SK-N-SH (cell line): ENCODE data around the gene ELL3. TPM values are rescaled to one million over a fixed set of nuclear protein-coding genes. Genes with fewer than 3 reads are reported as not detected.

ENCODE experiments used
- CTCF ChIA-PET: fragments of 300-600, 350-600 bp; formaldehyde crosslinking; extraction: SDS; loops from one replicate; lab custom pipeline; 2021; lab: Yijun Ruan, JAX
- POLR2A ChIA-PET: fragments of 350-600 bp; sonication (Branson Sonifier 250); formaldehyde crosslinking; extraction: SDS; loops from one replicate; lab custom pipeline; 2020; ENCODE audit warnings: antibody characterized with exemption, inconsistent platforms; lab: Yijun Ruan, JAX
- DNase-seq: peaks from one replicate; pipeline ENCODE4 v3.0.0; 2012
- H2AFZ ChIP-seq: fragments of 200-600 bp; sonication (generic); 2 replicates; pipeline ENCODE4 v1.8.1; 2016; ENCODE audit warnings: antibody characterized with exemption, mild to moderate bottlenecking, low read depth
- H3F3A ChIP-seq: fragments of 200-600 bp; sonication (generic); replicated peaks from 2 replicates; pipeline ENCODE3; 2016; ENCODE audit warnings: antibody characterized with exemption, mild to moderate bottlenecking; ENCODE audit not compliant: insufficient read depth
- H3K27ac ChIP-seq, 2 experiments: fragments of 200-500 bp in 1 of 2; fragments of 200-600 bp in 1 of 2; sonication (Bioruptor generic) in 1 of 2; sonication (generic), shearing (Covaris generic) in 1 of 2; 2 replicates each; pipeline versions ENCODE4 v1.5.1 to v1.6.1; 2014 to 2016; ENCODE audit warnings: low read depth in 2 of 2, inconsistent platforms in 1 of 2, low read length in 1 of 2, mild to moderate bottlenecking in 1 of 2, mixed read lengths in 1 of 2
- H3K27me3 ChIP-seq: fragments of 200-600 bp; sonication (generic), shearing (Covaris generic); 2 replicates; pipeline ENCODE4 v1.6.1; 2016; ENCODE audit warnings: mixed run types; ENCODE audit not compliant: insufficient read depth
- H3K36me3 ChIP-seq, 2 experiments: fragments of 200-500 bp in 1 of 2; fragments of 200-600 bp in 1 of 2; sonication (Bioruptor generic) in 1 of 2; sonication (generic) in 1 of 2; replicated peaks in 1 of 2; 2 replicates each; pipeline versions ENCODE3 to v1.5.1; 2014 to 2016; ENCODE audit warnings: low read length in 1 of 2, mild to moderate bottlenecking in 1 of 2; ENCODE audit not compliant: insufficient read depth in 2 of 2, control insufficient read depth in 1 of 2
- H3K4me1 ChIP-seq, 2 experiments: fragments of 200-500 bp in 1 of 2; fragments of 200-600 bp in 1 of 2; sonication (Bioruptor generic) in 1 of 2; sonication (generic), shearing (Covaris generic) in 1 of 2; 2 replicates each; pipeline versions ENCODE4 v1.5.1 to v1.6.1; 2014 to 2016; ENCODE audit warnings: low read depth in 1 of 2, low read length in 1 of 2, mixed run types in 1 of 2; ENCODE audit not compliant: insufficient read depth in 2 of 2, control insufficient read depth in 1 of 2
- H3K4me2 ChIP-seq: fragments of 200-600 bp; sonication (generic), shearing (Covaris generic); 2 replicates; pipeline ENCODE4 v1.6.1; 2017; ENCODE audit warnings: mixed run types
- H3K4me3 ChIP-seq, 2 experiments: fragments of 200-500 bp in 1 of 2; fragments of 200-600 bp in 1 of 2; sonication (Bioruptor generic) in 1 of 2; sonication (generic), shearing (Covaris generic) in 1 of 2; 2 replicates each; pipeline versions ENCODE4 v1.5.1 to v1.8.1; 2014 to 2016; ENCODE audit warnings: low read depth in 2 of 2, inconsistent platforms in 1 of 2, low read length in 1 of 2, mild to moderate bottlenecking in 1 of 2, mixed read lengths in 1 of 2, moderate library complexity in 1 of 2
- H3K79me2 ChIP-seq: fragments of 200-600 bp; sonication (generic); 2 replicates; pipeline ENCODE4 v1.8.1; 2017; ENCODE audit warnings: mild to moderate bottlenecking; ENCODE audit not compliant: insufficient read depth
- H3K9ac ChIP-seq: fragments of 200-600 bp; sonication (generic); 2 replicates; pipeline ENCODE4 v1.6.1; 2017; ENCODE audit warnings: mixed run types
- H3K9me2 ChIP-seq: fragments of 200-600 bp; sonication (generic); 2 replicates; pipeline ENCODE4 v1.6.1; 2017; ENCODE audit warnings: mixed run types
- H3K9me3 ChIP-seq: fragments of 200-600 bp; sonication (generic); 2 replicates; pipeline ENCODE4 v1.6.1; 2017; ENCODE audit warnings: mixed run types, mild to moderate bottlenecking, moderate library complexity
- H4K20me1 ChIP-seq: fragments of 200-600 bp; sonication (generic); 2 replicates; pipeline ENCODE4 v1.6.1; 2017; ENCODE audit warnings: mild to moderate bottlenecking, mixed run types; ENCODE audit not compliant: insufficient read depth
- ELF1 ChIP-seq: IDR thresholded peaks from 2 replicates; pipeline ENCODE4 v1.4.0; 2012
- EZH2phosphoT487 ChIP-seq: fragments of 200-600 bp; sonication (generic); IDR thresholded peaks from 2 replicates; pipeline ENCODE4 v1.6.1; 2017; ENCODE audit warnings: low read depth, mixed run types, mild to moderate bottlenecking, antibody characterized with exemption, moderate library complexity, borderline replicate concordance
- FOXM1 ChIP-seq: IDR thresholded peaks from 2 replicates; pipeline ENCODE4 v1.4.0; 2012; ENCODE audit warnings: low read depth, mild to moderate bottlenecking
- GABPA ChIP-seq: IDR thresholded peaks from 2 replicates; pipeline ENCODE4 v1.4.0; 2012; ENCODE audit warnings: low read depth, mild to moderate bottlenecking
- MXI1 ChIP-seq: IDR thresholded peaks from 2 replicates; pipeline ENCODE4 v1.6.1; 2012; ENCODE audit warnings: mild to moderate bottlenecking, low read depth, low read length, improper control_type of control experiment
- NFIC ChIP-seq: IDR thresholded peaks from 2 replicates; pipeline ENCODE4 v1.4.0; 2012; ENCODE audit warnings: borderline replicate concordance
- POLR2AphosphoS5 ChIP-seq: IDR thresholded peaks from 2 replicates; pipeline ENCODE4 v1.6.1; 2012; ENCODE audit warnings: low read depth, low read length
- RFX5 ChIP-seq: IDR thresholded peaks from 2 replicates; pipeline ENCODE4 v1.6.1; 2012; ENCODE audit warnings: mild to moderate bottlenecking, improper control_type of control experiment, low read length
- RXRA ChIP-seq: IDR thresholded peaks from 2 replicates; pipeline ENCODE4 v1.4.0; 2012; ENCODE audit warnings: low read depth, mild to moderate bottlenecking, borderline replicate concordance
- SIN3A ChIP-seq: IDR thresholded peaks from 2 replicates; pipeline ENCODE4 v1.6.1; 2012; ENCODE audit warnings: low read depth, mild to moderate bottlenecking, low read length, moderate library complexity, borderline replicate concordance
- WGBS: methylation state at CpG from one replicate; pipeline ENCODE4 v1.1.6; 2017; ENCODE audit warnings: low lambda C conversion rate; 5-methylcytosine and 5-hydroxymethylcytosine counted together
- polyA plus RNA-seq, 3 experiments: library from polyadenylated mRNA; depleted of rRNA; stranded (reverse); fragments of >200 nt; gene quantifications; 2 replicates each; pipeline ENCODE4 v1.2.3, GENCODE V29; 2012
- TF ChIP-seq, protein P1 (sequence below): fragments of 200-600 bp; sonication (generic); IDR thresholded peaks from 2 replicates; pipeline ENCODE4 v1.6.1; 2017; ENCODE audit warnings: antibody characterized with exemption, mild to moderate bottlenecking, moderate library complexity
- TF ChIP-seq, protein P2 (sequence below): IDR thresholded peaks from 2 replicates; pipeline ENCODE4 v1.4.0; 2012; ENCODE audit warnings: low read depth, borderline replicate concordance
- TF ChIP-seq, protein P3 (sequence below): IDR thresholded peaks from 2 replicates; pipeline ENCODE4 v1.4.0; 2012; ENCODE audit warnings: low read depth

The ELL3 gene
- polyA plus RNA-seq, 1 of the 3 experiments (the other 2 are of a cell fraction) = 0.67 TPM

DNA sequence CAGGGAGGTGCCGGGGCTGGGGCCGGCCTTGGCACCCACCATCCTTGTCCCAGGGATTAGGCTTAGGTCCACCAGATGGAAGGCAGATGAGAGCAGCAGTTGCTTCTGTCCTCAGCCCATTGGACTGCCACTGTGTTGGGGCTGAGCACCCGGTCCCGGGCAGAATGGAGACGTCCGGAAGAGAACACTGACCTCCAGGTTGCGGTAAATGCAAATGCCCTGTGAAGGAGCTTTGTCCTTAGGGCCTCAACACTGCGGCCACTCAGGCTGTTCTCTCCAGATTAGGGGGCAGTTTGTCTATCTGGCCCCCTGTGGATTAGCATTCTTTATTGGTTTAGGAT, 23.1 kb upstream of the ELL3 start, which contains the start of gene SERINC4:
Gene SERINC4 (minus strand): TSS at position 276 of the 341 bp plus-strand sequence. CDS start 234 bp downstream, at position 42.
- POLR2A ChIA-PET = interaction anchor here (0.6 to 2.2 kb wide), 5 partner anchors 10 to 54 kb away, joined by 4 to 14 read pairs (median 5); partner anchors contain the start of genes MFAP1 and PDIA3
- WGBS = 97% methylated on average over 8 of the region's 8 CpGs
- Histone ChIP-seq H3K4me3 (peak within 1 kb of the TSS; percentile 90 to 94), H3K36me3 (peaks cover 46 to 50% of the 10 kb centered on the region in 2 experiments)
- no peak for DNase-seq
- TF ChIP-seq ELF1 = no peak
- TF ChIP-seq RXRA = no peak
- TF ChIP-seq MXI1 = no peak
- TF ChIP-seq, protein P1, sequence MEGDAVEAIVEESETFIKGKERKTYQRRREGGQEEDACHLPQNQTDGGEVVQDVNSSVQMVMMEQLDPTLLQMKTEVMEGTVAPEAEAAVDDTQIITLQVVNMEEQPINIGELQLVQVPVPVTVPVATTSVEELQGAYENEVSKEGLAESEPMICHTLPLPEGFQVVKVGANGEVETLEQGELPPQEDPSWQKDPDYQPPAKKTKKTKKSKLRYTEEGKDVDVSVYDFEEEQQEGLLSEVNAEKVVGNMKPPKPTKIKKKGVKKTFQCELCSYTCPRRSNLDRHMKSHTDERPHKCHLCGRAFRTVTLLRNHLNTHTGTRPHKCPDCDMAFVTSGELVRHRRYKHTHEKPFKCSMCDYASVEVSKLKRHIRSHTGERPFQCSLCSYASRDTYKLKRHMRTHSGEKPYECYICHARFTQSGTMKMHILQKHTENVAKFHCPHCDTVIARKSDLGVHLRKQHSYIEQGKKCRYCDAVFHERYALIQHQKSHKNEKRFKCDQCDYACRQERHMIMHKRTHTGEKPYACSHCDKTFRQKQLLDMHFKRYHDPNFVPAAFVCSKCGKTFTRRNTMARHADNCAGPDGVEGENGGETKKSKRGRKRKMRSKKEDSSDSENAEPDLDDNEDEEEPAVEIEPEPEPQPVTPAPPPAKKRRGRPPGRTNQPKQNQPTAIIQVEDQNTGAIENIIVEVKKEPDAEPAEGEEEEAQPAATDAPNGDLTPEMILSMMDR = no peak
- TF ChIP-seq, protein P2, sequence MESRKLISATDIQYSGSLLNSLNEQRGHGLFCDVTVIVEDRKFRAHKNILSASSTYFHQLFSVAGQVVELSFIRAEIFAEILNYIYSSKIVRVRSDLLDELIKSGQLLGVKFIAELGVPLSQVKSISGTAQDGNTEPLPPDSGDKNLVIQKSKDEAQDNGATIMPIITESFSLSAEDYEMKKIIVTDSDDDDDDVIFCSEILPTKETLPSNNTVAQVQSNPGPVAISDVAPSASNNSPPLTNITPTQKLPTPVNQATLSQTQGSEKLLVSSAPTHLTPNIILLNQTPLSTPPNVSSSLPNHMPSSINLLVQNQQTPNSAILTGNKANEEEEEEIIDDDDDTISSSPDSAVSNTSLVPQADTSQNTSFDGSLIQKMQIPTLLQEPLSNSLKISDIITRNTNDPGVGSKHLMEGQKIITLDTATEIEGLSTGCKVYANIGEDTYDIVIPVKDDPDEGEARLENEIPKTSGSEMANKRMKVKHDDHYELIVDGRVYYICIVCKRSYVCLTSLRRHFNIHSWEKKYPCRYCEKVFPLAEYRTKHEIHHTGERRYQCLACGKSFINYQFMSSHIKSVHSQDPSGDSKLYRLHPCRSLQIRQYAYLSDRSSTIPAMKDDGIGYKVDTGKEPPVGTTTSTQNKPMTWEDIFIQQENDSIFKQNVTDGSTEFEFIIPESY = no peak
- no peak for TF ChIP-seq SIN3A
- TF ChIP-seq, all 33 proteins: peak for 0
- peak within 1 kb of the TSS; percentile 84 for H3K9ac ChIP-seq
- peak within 1 kb of the TSS; percentile 83 for H2AFZ ChIP-seq
- CTCF ChIA-PET = interaction anchor here (1.1 kb wide), 1 partner anchor 30 kb away, joined by 4 read pairs; no protein-coding TSS in a partner anchor
- H3F3A ChIP-seq = peaks cover 45% of the 10 kb centered on the region
- H3K27me3 ChIP-seq = no peaks in the 10 kb centered on the region
- peaks cover 38% of the 10 kb centered on the region for H3K79me2 ChIP-seq
- peaks cover 3 to 14% of the 10 kb centered on the region in 2 experiments for H3K4me1 ChIP-seq
- no peaks in the 10 kb centered on the region for H3K9me2 ChIP-seq
- no peaks in the 10 kb centered on the region for H3K9me3 ChIP-seq
- H3K4me2 ChIP-seq = peak within 1 kb of the TSS; percentile 96
- H4K20me1 ChIP-seq = peaks cover 15% of the 10 kb centered on the region; the same call in 1 of the 2 replicates
- H3K27ac ChIP-seq = peak within 1 kb of the TSS; percentile 71 to 92

DNA sequence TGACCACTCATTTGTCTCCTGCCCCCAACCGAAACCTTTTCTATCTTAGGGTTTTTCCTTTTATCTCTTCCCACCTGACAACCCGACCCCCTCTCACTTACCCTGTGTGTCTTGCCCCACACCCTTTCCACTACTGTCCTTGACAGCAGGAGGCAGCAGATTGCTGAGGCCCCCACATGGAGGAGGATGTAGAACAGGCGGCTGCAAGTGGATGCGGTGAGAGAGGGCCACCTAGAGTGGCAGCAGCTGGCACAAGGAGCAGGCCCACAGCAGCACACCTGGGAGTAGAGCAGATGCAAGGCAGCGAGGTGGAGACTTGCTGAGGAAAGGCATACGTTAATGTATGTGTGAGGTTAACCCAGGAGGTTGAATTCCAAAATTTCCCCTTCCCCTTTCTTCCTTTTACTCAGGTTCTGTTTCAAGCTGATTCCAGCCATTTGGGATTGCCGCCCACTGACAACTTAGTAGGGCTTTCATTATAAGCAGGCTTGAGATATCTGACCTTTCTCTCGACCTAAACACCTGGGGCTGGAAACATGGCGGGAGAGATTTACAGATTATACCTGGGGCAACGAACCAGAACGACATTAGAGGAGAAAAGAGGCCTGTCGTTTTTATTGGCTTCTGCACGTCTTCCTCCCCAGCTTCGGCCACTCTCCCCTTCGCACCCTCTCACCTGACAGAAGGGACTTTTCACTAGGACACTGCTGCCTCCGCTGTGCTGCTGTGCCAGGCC, 22.6 kb upstream of the ELL3 start:
- no peak overlapping the region for H2AFZ ChIP-seq
- H3K4me2 ChIP-seq = no peak overlapping the region
- CTCF ChIA-PET = interaction anchor here (1.1 kb wide), 1 partner anchor 29 kb away, joined by 4 read pairs; no protein-coding TSS in a partner anchor
- peaks cover 9 to 17% of the 10 kb centered on the region in 2 experiments for H3K4me1 ChIP-seq
- peaks cover 20% of the 10 kb centered on the region for H4K20me1 ChIP-seq
- POLR2A ChIA-PET = interaction anchor here (0.6 kb wide), 1 partner anchor 46 kb away, joined by 4 read pairs; no protein-coding TSS in a partner anchor
- H3K36me3 ChIP-seq = peaks cover 46 to 50% of the 10 kb centered on the region in 2 experiments
- peaks cover 42% of the 10 kb centered on the region for H3F3A ChIP-seq
- no peaks in the 10 kb centered on the region for H3K27me3 ChIP-seq
- TF ChIP-seq GABPA = no peak
- no peak for TF ChIP-seq RFX5
- no peak for TF ChIP-seq POLR2AphosphoS5
- TF ChIP-seq NFIC = no peak
- no peak for TF ChIP-seq EZH2phosphoT487
- TF ChIP-seq FOXM1 = no peak
- TF ChIP-seq, protein P3, sequence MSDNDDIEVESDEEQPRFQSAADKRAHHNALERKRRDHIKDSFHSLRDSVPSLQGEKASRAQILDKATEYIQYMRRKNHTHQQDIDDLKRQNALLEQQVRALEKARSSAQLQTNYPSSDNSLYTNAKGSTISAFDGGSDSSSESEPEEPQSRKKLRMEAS = no peak
- TF ChIP-seq, all 33 proteins: peak for 0
- H3K4me3 ChIP-seq = no peak overlapping the region
- peaks cover 44% of the 10 kb centered on the region for H3K79me2 ChIP-seq
- DNase-seq = no peak
- no peak overlapping the region for H3K9ac ChIP-seq
- no peaks in the 10 kb centered on the region for H3K9me3 ChIP-seq
- no peaks in the 10 kb centered on the region for H3K9me2 ChIP-seq
- H3K27ac ChIP-seq = peak overlapping the region in 1 of 2 experiments; percentile 92; a peak in 2 of 4 replicates
- WGBS = 92% methylated on average over 16 of the region's 16 CpGs
